Measurements from ENCODE around the gene ANKRD36C. TPM values are rescaled to one million over a fixed set of nuclear protein-coding genes. Genes with fewer than 3 reads are reported as not detected.
"Not testable (repeated sequence)": the region's sequence is repeated elsewhere in the genome, so short reads cannot be mapped to it uniquely, and the experiment has no call there.

The ANKRD36C gene
- total and polyA plus RNA-seq, 2 experiments from 2014 or later: 16.2 to 16.8 TPM

GRCh38 chr2:95799147-95799889 lies 192.3 kb downstream of the ANKRD36C start:
- not testable (repeated sequence) for H3K27ac Mint-ChIP-seq; DNase-seq (ENCODE audit: low spot score)

GRCh38 chr2:95796249-95797099 lies 195.2 kb downstream of the ANKRD36C start:
- not testable (repeated sequence) for H3K27ac Mint-ChIP-seq; H3K36me3 Mint-ChIP-seq (ENCODE audit: low read depth); H3K4me2 ChIP-seq; H3K36me3 ChIP-seq (ENCODE audit: insufficient read depth); H3K9me2 ChIP-seq (ENCODE audit: insufficient read depth); H3K4me3 Mint-ChIP-seq; ATAC-seq; H3F3A ChIP-seq (replicated peaks; ENCODE audit: low read depth); H3K4me1 ChIP-seq (ENCODE audit: insufficient read depth); H3K9me3 Mint-ChIP-seq; H4K20me1 ChIP-seq (replicated peaks; ENCODE audit: insufficient read depth); H3K27me3 ChIP-seq (ENCODE audit: insufficient read depth); H3K27me3 Mint-ChIP-seq (ENCODE audit: insufficient read depth, low read depth, poor library complexity); H3K79me2 ChIP-seq (replicated peaks; ENCODE audit: insufficient read depth); H3K4me1 Mint-ChIP-seq; H3K27ac ChIP-seq (ENCODE audit: low read depth); DNase-seq (ENCODE audit: low spot score); H3K4me3 ChIP-seq; H2AFZ ChIP-seq

More at GRCh38 chr2:95799147-95799889, 192.3 kb downstream of the ANKRD36C start:
- H3K27ac ChIP-seq (ENCODE audit: low read depth); H3K79me2 ChIP-seq (replicated peaks; ENCODE audit: insufficient read depth); H3K9me2 ChIP-seq (ENCODE audit: insufficient read depth); H3F3A ChIP-seq (replicated peaks; ENCODE audit: low read depth); ATAC-seq; H2AFZ ChIP-seq; H3K4me3 ChIP-seq; H3K4me3 Mint-ChIP-seq; H3K4me1 Mint-ChIP-seq; H3K9me3 Mint-ChIP-seq; H3K36me3 Mint-ChIP-seq (ENCODE audit: low read depth); H3K4me2 ChIP-seq; H3K36me3 ChIP-seq (ENCODE audit: insufficient read depth); H3K4me1 ChIP-seq (ENCODE audit: insufficient read depth); H4K20me1 ChIP-seq (replicated peaks; ENCODE audit: insufficient read depth); H3K27me3 Mint-ChIP-seq (ENCODE audit: insufficient read depth, low read depth, poor library complexity); H3K27me3 ChIP-seq (ENCODE audit: insufficient read depth): not testable (repeated sequence)

GRCh38 chr2:95793970-95794369 lies 197.7 kb downstream of the ANKRD36C start:
- H3K27me3 Mint-ChIP-seq (ENCODE audit: insufficient read depth, low read depth, poor library complexity); ATAC-seq; H3K4me3 Mint-ChIP-seq: not testable (repeated sequence)

GRCh38 chr2:95790180-95790579 lies 201.4 kb downstream of the ANKRD36C start:
- H3K4me3 Mint-ChIP-seq; H4K20me1 ChIP-seq (replicated peaks; ENCODE audit: insufficient read depth); H3K27ac Mint-ChIP-seq; H3K27me3 ChIP-seq (ENCODE audit: insufficient read depth); H3K4me2 ChIP-seq; H3K27ac ChIP-seq (ENCODE audit: low read depth); H3K4me3 ChIP-seq; H3K36me3 ChIP-seq (ENCODE audit: insufficient read depth); H2AFZ ChIP-seq; H3K9me3 Mint-ChIP-seq; DNase-seq (ENCODE audit: low spot score); H3K27me3 Mint-ChIP-seq (ENCODE audit: insufficient read depth, low read depth, poor library complexity); H3K4me1 Mint-ChIP-seq; H3K9me2 ChIP-seq (ENCODE audit: insufficient read depth); H3F3A ChIP-seq (replicated peaks; ENCODE audit: low read depth); H3K79me2 ChIP-seq (replicated peaks; ENCODE audit: insufficient read depth); H3K36me3 Mint-ChIP-seq (ENCODE audit: low read depth); H3K4me1 ChIP-seq (ENCODE audit: insufficient read depth): not testable (repeated sequence)
- ATAC-seq: peak; percentile 32

More at GRCh38 chr2:95793970-95794369, 197.7 kb downstream of the ANKRD36C start:
- H3K4me3 ChIP-seq; H3K27ac Mint-ChIP-seq; H3K27ac ChIP-seq (ENCODE audit: low read depth); H4K20me1 ChIP-seq (replicated peaks; ENCODE audit: insufficient read depth); H3K4me2 ChIP-seq; H3K36me3 ChIP-seq (ENCODE audit: insufficient read depth); DNase-seq (ENCODE audit: low spot score); H3K9me3 Mint-ChIP-seq; H3K9me2 ChIP-seq (ENCODE audit: insufficient read depth); H3K79me2 ChIP-seq (replicated peaks; ENCODE audit: insufficient read depth); H3K4me1 ChIP-seq (ENCODE audit: insufficient read depth); H3F3A ChIP-seq (replicated peaks; ENCODE audit: low read depth); H3K4me1 Mint-ChIP-seq; H2AFZ ChIP-seq; H3K36me3 Mint-ChIP-seq (ENCODE audit: low read depth); H3K27me3 ChIP-seq (ENCODE audit: insufficient read depth): not testable (repeated sequence)

GRCh38 chr2:95789385-95789784 lies 202.2 kb downstream of the ANKRD36C start:
- not testable (repeated sequence) for H3K27ac Mint-ChIP-seq; H3K79me2 ChIP-seq (replicated peaks; ENCODE audit: insufficient read depth); H3K4me1 Mint-ChIP-seq; DNase-seq (ENCODE audit: low spot score); H3K27ac ChIP-seq (ENCODE audit: low read depth); H3K36me3 Mint-ChIP-seq (ENCODE audit: low read depth); H3K36me3 ChIP-seq (ENCODE audit: insufficient read depth); H3F3A ChIP-seq (replicated peaks; ENCODE audit: low read depth); H2AFZ ChIP-seq; H3K27me3 Mint-ChIP-seq (ENCODE audit: insufficient read depth, low read depth, poor library complexity); H3K27me3 ChIP-seq (ENCODE audit: insufficient read depth); H3K4me2 ChIP-seq; H3K4me3 Mint-ChIP-seq; H3K9me3 Mint-ChIP-seq; H4K20me1 ChIP-seq (replicated peaks; ENCODE audit: insufficient read depth); H3K4me3 ChIP-seq; H3K9me2 ChIP-seq (ENCODE audit: insufficient read depth); H3K4me1 ChIP-seq (ENCODE audit: insufficient read depth)
- ATAC-seq: peak; percentile 83

GRCh38 chr2:95788642-95789041 lies 203.0 kb downstream of the ANKRD36C start:
- not testable (repeated sequence) for H3K9me3 Mint-ChIP-seq; H2AFZ ChIP-seq; DNase-seq (ENCODE audit: low spot score); H3K4me1 ChIP-seq (ENCODE audit: insufficient read depth); H3K36me3 ChIP-seq (ENCODE audit: insufficient read depth); H3F3A ChIP-seq (replicated peaks; ENCODE audit: low read depth); ATAC-seq; H3K4me2 ChIP-seq; H3K27me3 Mint-ChIP-seq (ENCODE audit: insufficient read depth, low read depth, poor library complexity); H3K79me2 ChIP-seq (replicated peaks; ENCODE audit: insufficient read depth); H3K27ac ChIP-seq (ENCODE audit: low read depth); H3K36me3 Mint-ChIP-seq (ENCODE audit: low read depth); H3K27me3 ChIP-seq (ENCODE audit: insufficient read depth); H3K4me1 Mint-ChIP-seq; H3K27ac Mint-ChIP-seq; H3K4me3 ChIP-seq; H3K4me3 Mint-ChIP-seq; H4K20me1 ChIP-seq (replicated peaks; ENCODE audit: insufficient read depth); H3K9me2 ChIP-seq (ENCODE audit: insufficient read depth)
